ENCODE data around the gene CA5A. TPM values are rescaled to one million over a fixed set of nuclear protein-coding genes. Genes with fewer than 3 reads are reported as not detected.

Gene CA5A
- total RNA-seq, 1 donor from 2014 or later = not detected

GRCh38 chr16:87955302-87956097, 19.2 kb upstream of the CA5A start:
- intact Hi-C loops (cut with DNase I) = no loop called here
- Histone ChIP-seq H3K36me3 (peaks cover 6% of the 10 kb centered on the region), H3K4me1 (peaks cover 44% of the 10 kb centered on the region), H3K4me3 (no peak overlapping the region), H3K27me3 (no peaks in the 10 kb centered on the region), H3K9me3 (no peaks in the 10 kb centered on the region), H3K27ac (peak overlapping the region; percentile 98)
- TF ChIP-seq CTCF (IDR thresholded peaks at IDR 0.05) = no peak
- DNase-seq = peak; percentile 56
- no peak for ATAC-seq

GRCh38 chr16:87954826-87955225, 18.5 kb upstream of the CA5A start:
- Histone ChIP-seq H3K36me3 (peaks cover 6% of the 10 kb centered on the region), H3K4me1 (peaks cover 44% of the 10 kb centered on the region), H3K27me3 (no peaks in the 10 kb centered on the region), H3K9me3 (no peaks in the 10 kb centered on the region), H3K27ac (peak overlapping the region; percentile 98), H3K4me3 (no peak overlapping the region)
- TF ChIP-seq CTCF (IDR thresholded peaks at IDR 0.05) = no peak
- intact Hi-C loops (cut with DNase I) = no loop called here
- ATAC-seq = no peak
- no peak for DNase-seq

GRCh38 chr16:87954361-87954760, 18.0 kb upstream of the CA5A start:
- no peak overlapping the region for H3K4me3 ChIP-seq
- DNase-seq (no peak), ATAC-seq (no peak)
- no peaks in the 10 kb centered on the region for H3K27me3 ChIP-seq
- H3K36me3 ChIP-seq = peaks cover 6% of the 10 kb centered on the region
- H3K9me3 ChIP-seq = no peaks in the 10 kb centered on the region
- no peak for TF ChIP-seq CTCF (IDR thresholded peaks at IDR 0.05)
- H3K27ac ChIP-seq = peak overlapping the region; percentile 98
- H3K4me1 ChIP-seq = peaks cover 44% of the 10 kb centered on the region
- intact Hi-C loops (cut with DNase I) = no loop called here

- peaks cover 44% of the 10 kb centered on the region for H3K4me1 ChIP-seq
- no peak for DNase-seq
- peaks cover 6% of the 10 kb centered on the region for H3K36me3 ChIP-seq
- no peaks in the 10 kb centered on the region for H3K9me3 ChIP-seq
- peak overlapping the region; percentile 19 for H3K4me3 ChIP-seq
- H3K27ac ChIP-seq = peak overlapping the region; percentile 98
- ATAC-seq = no peak
- intact Hi-C loops (cut with DNase I) = no loop called here
- no peaks in the 10 kb centered on the region for H3K27me3 ChIP-seq
- no peak for TF ChIP-seq CTCF (IDR thresholded peaks at IDR 0.05)
Observed at GRCh38 chr16:87953308-87954215, 17.2 kb upstream of the CA5A start.

- Histone ChIP-seq H3K36me3 (peaks cover 6% of the 10 kb centered on the region), H3K4me1 (peaks cover 44% of the 10 kb centered on the region), H3K27me3 (no peaks in the 10 kb centered on the region), H3K4me3 (no peak overlapping the region), H3K9me3 (no peaks in the 10 kb centered on the region), H3K27ac (peak overlapping the region; percentile 98)
- DNase-seq (no peak), ATAC-seq (no peak)
- intact Hi-C loops (cut with DNase I) = no loop called here
- TF ChIP-seq CTCF (IDR thresholded peaks at IDR 0.05) = no peak
Observed at GRCh38 chr16:87952751-87953150, 16.4 kb upstream of the CA5A start.
